GM12878 (cell line): ENCODE measurements around the gene TOMM34. TPM values are rescaled to one million over a fixed set of nuclear protein-coding genes. Genes with fewer than 3 reads are reported as not detected.

Source experiments
- ATAC-seq: fragments of 200-7000 bp; cut with Tn5 transposase; 3 replicates; pipeline ENCODE4 v1.9.1; 2020; ENCODE audit warnings: mild to moderate bottlenecking, moderate library complexity
- Bru-seq: library from RNA; stranded (reverse); fragments of 400-500 nt; gene quantifications from one replicate; lab custom pipeline; 2021; lab: Mats Ljungman, UMichigan
- BruChase-seq, 2 experiments: library from RNA; stranded (reverse); fragments of 400-500 nt; gene quantifications; one replicate each; lab custom pipeline; 2021; lab: Mats Ljungman, UMichigan
- BruUV-seq: library from RNA; stranded (reverse); fragments of 400-500 nt; replicated peaks from 2 replicates; lab custom pipeline; 2021; lab: Mats Ljungman, UMichigan
- CTCF ChIA-PET: fragments of 300-600 bp; sonication (Branson Sonifier 250); formaldehyde crosslinking; extraction: SDS; loops from one replicate; lab custom pipeline; 2021; ENCODE audit warnings: inconsistent platforms; lab: Yijun Ruan, JAX
- POLR2A ChIA-PET: fragments of 350-600 bp; formaldehyde crosslinking; extraction: SDS; loops from one replicate; lab custom pipeline; 2021; ENCODE audit warnings: inconsistent platforms; lab: Charles Lee
- RAD21 ChIA-PET: fragments of 300-600 bp; sonication (Branson Sonifier 250); formaldehyde crosslinking; loops from one replicate; lab custom pipeline; 2023; ENCODE audit warnings: antibody characterized with exemption; ENCODE audit not compliant: unreplicated experiment; lab: Charles Lee
- SMC1A ChIA-PET: fragments of 300-600 bp; sonication (Branson Sonifier 250); formaldehyde crosslinking; loops from one replicate; lab custom pipeline; 2023; ENCODE audit not compliant: unreplicated experiment, uncharacterized antibody; lab: Charles Lee
- DNase-seq: peaks from one replicate; pipeline ENCODE4 v3.0.0-alpha.2; 2011; ENCODE audit warnings: low read depth, low spot score
- FAIRE-seq: peaks from 3 replicates; lab custom pipeline; 2011; peaks lifted over from hg19 to GRCh38; lab: Jason Lieb, UNC
- H2AFZ ChIP-seq: 2 replicates; pipeline ENCODE4 v1.6.0; 2011; ENCODE audit warnings: low read depth, low read length, control low read depth; ENCODE audit not compliant: control insufficient read depth
- H3K27ac ChIP-seq: 2 replicates; pipeline ENCODE4 v1.5.1; 2011; ENCODE audit warnings: control low read depth; ENCODE audit not compliant: control insufficient read depth, insufficient read depth
- H3K27me3 ChIP-seq, 2 experiments: replicated peaks in 1 of 2; 2 replicates each; pipeline versions ENCODE4 v1.6.0 to v1.6.1; 2011; ENCODE audit warnings: low read length in 1 of 2; ENCODE audit not compliant: control insufficient read depth in 2 of 2, insufficient read depth in 2 of 2
- H3K36me3 ChIP-seq, 2 experiments: 2 replicates each; pipeline ENCODE4 v1.5.1; 2011; ENCODE audit warnings: low read length in 1 of 2; ENCODE audit not compliant: control insufficient read depth in 2 of 2, insufficient read depth in 2 of 2
- H3K4me1 ChIP-seq: 2 replicates; pipeline ENCODE4 v1.6.1; 2011; ENCODE audit warnings: mild to moderate bottlenecking, low read length, moderate library complexity, mixed read lengths; ENCODE audit not compliant: control insufficient read depth, insufficient read depth
- H3K4me2 ChIP-seq: 2 replicates; pipeline ENCODE4 v1.6.0; 2011; ENCODE audit warnings: control low read depth; ENCODE audit not compliant: control insufficient read depth, insufficient read depth
- H3K4me3 ChIP-seq: fragments of 200-600 bp; sonication (generic); 2 replicates; pipeline ENCODE4 v1.5.1; 2016
- H3K79me2 ChIP-seq: 2 replicates; pipeline ENCODE4 v1.6.0; 2011; ENCODE audit warnings: low read length; ENCODE audit not compliant: control insufficient read depth, insufficient read depth
- H3K9ac ChIP-seq: 2 replicates; pipeline ENCODE4 v1.8.0; 2011; ENCODE audit warnings: low read length, control low read depth, mixed read lengths; ENCODE audit not compliant: control insufficient read depth, insufficient read depth
- H3K9me3 ChIP-seq: replicated peaks from 3 replicates; pipeline ENCODE4 v1.5.1; 2011; ENCODE audit warnings: mild to moderate bottlenecking, low read length; ENCODE audit not compliant: control insufficient read depth, insufficient read depth
- H4K20me1 ChIP-seq: 2 replicates; pipeline ENCODE4 v1.6.0; 2011; ENCODE audit not compliant: control insufficient read depth, insufficient read depth
- ATF3 ChIP-seq: IDR thresholded peaks from 2 replicates; pipeline ENCODE4 v1.6.1; 2011; ENCODE audit warnings: low read depth, mild to moderate bottlenecking, low read length, moderate library complexity, borderline replicate concordance; ENCODE audit errors: extremely low read depth
- DPF2 ChIP-seq: fragments of 450-650 bp; IDR thresholded peaks from 2 replicates; pipeline ENCODE4 v1.6.1; 2017; ENCODE audit warnings: mild to moderate bottlenecking
- EED ChIP-seq: sonication (generic); IDR thresholded peaks from 2 replicates; pipeline ENCODE4 v1.6.1; 2016; ENCODE audit warnings: antibody characterized with exemption, low read depth
- EGR1 ChIP-seq, 2 experiments: IDR thresholded peaks; 1 replicate in 1 of 2; 2 replicates in 1 of 2; pipeline ENCODE4 v1.6.1; 2011 to 2012; ENCODE audit warnings: low read depth in 2 of 2, low read length in 2 of 2, borderline replicate concordance in 1 of 2, mild to moderate bottlenecking in 1 of 2, moderate library complexity in 1 of 2
- EZH2 ChIP-seq: IDR thresholded peaks from 2 replicates; pipeline ENCODE4 v1.6.1; 2012; ENCODE audit warnings: low read depth, mild to moderate bottlenecking, control low read depth, inconsistent platforms, low read length, borderline replicate concordance; ENCODE audit not compliant: control insufficient read depth
- JUND ChIP-seq: IDR thresholded peaks from 2 replicates; pipeline ENCODE4 v1.6.1; 2012; ENCODE audit warnings: low read depth, mild to moderate bottlenecking, low read length, improper control_type of control experiment, moderate library complexity
- MEF2B ChIP-seq: fragments of 450-650 bp; IDR thresholded peaks from 2 replicates; pipeline ENCODE4 v1.6.1; 2018; ENCODE audit warnings: mild to moderate bottlenecking, moderate library complexity; ENCODE audit not compliant: partially characterized antibody, poor library complexity, severe bottlenecking
- PAX8 ChIP-seq: fragments of 450-650 bp; IDR thresholded peaks from 2 replicates; pipeline ENCODE4 v1.6.1; 2017; ENCODE audit warnings: mild to moderate bottlenecking, moderate library complexity
- PKNOX1 ChIP-seq: fragments of 450-650 bp; IDR thresholded peaks from 2 replicates; pipeline ENCODE4 v1.6.1; 2016; ENCODE audit warnings: mild to moderate bottlenecking
- SMAD5 ChIP-seq: IDR thresholded peaks from 2 replicates; pipeline ENCODE4 v1.6.1; 2016; ENCODE audit warnings: antibody characterized with exemption, low read depth
- STAT1 ChIP-seq: fragments of 450-650 bp; conservative IDR thresholded peaks from 2 replicates; pipeline ENCODE4 v1.6.1; 2014; ENCODE audit warnings: antibody characterized with exemption, mild to moderate bottlenecking
- TBL1XR1 ChIP-seq: IDR thresholded peaks from 2 replicates; pipeline ENCODE4 v1.6.1; 2012; ENCODE audit warnings: low read depth, low read length, improper control_type of control experiment
- USF1 ChIP-seq: IDR thresholded peaks from 2 replicates; pipeline ENCODE4 v1.6.1; 2011; ENCODE audit warnings: borderline replicate concordance, low read depth, mild to moderate bottlenecking, moderate library complexity, mixed read lengths, low read length; ENCODE audit not compliant: insufficient read depth; ENCODE audit errors: extremely low read length
- WRNIP1 ChIP-seq: IDR thresholded peaks from 2 replicates; pipeline ENCODE4 v1.6.1; 2011; ENCODE audit warnings: low read depth, low read length, improper control_type of control experiment, borderline replicate concordance
- ZNF622 ChIP-seq: fragments of 450-650 bp; IDR thresholded peaks from 2 replicates; pipeline ENCODE4 v1.6.1; 2017; ENCODE audit warnings: mild to moderate bottlenecking, inconsistent platforms
- WGBS: methylation state at CpG from one replicate; pipeline ENCODE4 v1.1.6; 2016; ENCODE audit warnings: low lambda C conversion rate; ENCODE audit not compliant: insufficient replicate concordance, insufficient coverage; ENCODE audit errors: missing lambda C conversion rate; 5-methylcytosine and 5-hydroxymethylcytosine counted together
- in situ Hi-C: fragments of 300-500 bp; cut with MboI; formaldehyde crosslinking; loops from 9 replicates; pipeline ENCODE4 v1.14.3; 2018; ENCODE audit warnings: mixed read lengths
- intact Hi-C: fragments of 100-400 bp; cut with micrococcal nuclease; formaldehyde crosslinking; loops from one replicate; pipeline ENCODE4 v1.14.2; 2022; ENCODE audit not compliant: unreplicated experiment
- long read RNA-seq, 2 experiments: library from polyadenylated mRNA; unstranded; transcript quantifications; one replicate each; pipeline ENCODE4 v2.0.0, GENCODE V29; 2019 to 2020
- polyA minus RNA-seq, 3 experiments: library from RNA; depleted of rRNA, polyadenylated mRNA; stranded (reverse); fragments of >200 nt; gene quantifications; 2 replicates each; pipeline ENCODE4 v1.2.3, GENCODE V29; 2011
- polyA plus RNA-seq, 11 experiments: library from polyadenylated mRNA; depleted of rRNA in 4 of 11; unstranded in 6 of 11; stranded (reverse) in 5 of 11; fragments of >200 nt; fragmentation: Nextera tagmentation in 4 of 11; fragmentation: Illumina TruSeq in 1 of 11; extraction: Ambion mirVana in 4 of 11; extraction: Trizol in 1 of 11; gene quantifications; 1 replicate in 1 of 11; 2 replicates in 10 of 11; pipeline versions ENCODE4 v1.2.1 to v1.2.3, GENCODE V29; 2011 to 2016; ENCODE audit warnings: inconsistent platforms in 2 of 11, missing spikeins in 2 of 11, low read depth in 1 of 11
- total RNA-seq, 4 experiments: library from RNA; depleted of rRNA in 3 of 4; stranded (reverse); fragments of >200 nt in 3 of 4; fragmentation: Illumina TruSeq in 1 of 4; extraction: Trizol in 1 of 4; gene quantifications; 2 replicates each; pipeline versions ENCODE4 v1.2.1 to v1.2.3, GENCODE V29; 2013 to 2021

The TOMM34 gene
- total RNA-seq (2013; cell fraction: nucleolus; rRNA removed) = 9.2 and 10.5 TPM in 2 replicates
- 47.3 and 49.1 TPM in 2 replicates for total RNA-seq (2014; rRNA removed)
- 27.2 and 28.3 TPM in 2 replicates for total RNA-seq (2014; rRNA removed; fragmentation: Illumina TruSeq; extraction: Trizol)
- 37.1 and 37.9 TPM in 2 replicates for total RNA-seq (2021)
- polyA plus RNA-seq (2011; ENCODE audit: low read depth) = 22.6 TPM
- polyA plus RNA-seq (2011; rRNA removed) = 30.0 and 44.0 TPM in 2 replicates
- polyA plus RNA-seq (2011; cell fraction: cytosol; rRNA removed) = 57.5 and 58.8 TPM in 2 replicates
- polyA plus RNA-seq (2011; cell fraction: nucleus; rRNA removed) = 29.4 and 38.0 TPM in 2 replicates
- polyA plus RNA-seq (2012) = 22.4 and 28.4 TPM in 2 replicates
- 42.1 and 53.7 TPM in 2 replicates for polyA plus RNA-seq (2014; fragmentation: Illumina TruSeq; extraction: Trizol)
- 10 to 100 TPM; 14.0 to 24.5 TPM for polyA plus RNA-seq (2014; fragmentation: Nextera tagmentation; extraction: Ambion mirVana)
- 43.7 and 43.8 TPM in 2 replicates for polyA plus RNA-seq (2014; rRNA removed)
- 10 to 100 TPM; 68.2 to 73.8 TPM for polyA plus RNA-seq (2016; fragmentation: Nextera tagmentation; extraction: Ambion mirVana)
- 29.0 and 32.2 TPM in 2 replicates for polyA minus RNA-seq (2011; rRNA and poly(A)+ RNA removed)
- 9.2 and 9.6 TPM in 2 replicates for polyA minus RNA-seq (2011; cell fraction: cytosol; rRNA and poly(A)+ RNA removed)
- 5.3 and 6.7 TPM in 2 replicates for polyA minus RNA-seq (2011; cell fraction: nucleus; rRNA and poly(A)+ RNA removed)
- percentile 89 among the genes with signal in this experiment for Bru-seq, nascent RNA
- BruChase-seq, experiment 1, labeled RNA remaining after a 6-hour chase = percentile 78 among the genes with signal in this experiment
- BruChase-seq, experiment 2, labeled RNA remaining after a 2-hour chase = percentile 76 among the genes with signal in this experiment
- long read RNA-seq, experiment 1, transcript TOMM34-201 (7 exons, 2,062 nt) = major isoform, 98 of 107 reads
- long read RNA-seq, experiment 1, partial matches to known transcripts = 2 of 107 reads
- long read RNA-seq, experiment 1, other reads (novel, unspliced or antisense) = 7 of 107 reads
- long read RNA-seq, experiment 2, transcript TOMM34-201 (7 exons, 2,062 nt) = major isoform, 245 of 272 reads
- long read RNA-seq, experiment 2, partial matches to known transcripts = 11 of 272 reads
- long read RNA-seq, experiment 2, other reads (novel, unspliced or antisense) = 16 of 272 reads

DNA sequence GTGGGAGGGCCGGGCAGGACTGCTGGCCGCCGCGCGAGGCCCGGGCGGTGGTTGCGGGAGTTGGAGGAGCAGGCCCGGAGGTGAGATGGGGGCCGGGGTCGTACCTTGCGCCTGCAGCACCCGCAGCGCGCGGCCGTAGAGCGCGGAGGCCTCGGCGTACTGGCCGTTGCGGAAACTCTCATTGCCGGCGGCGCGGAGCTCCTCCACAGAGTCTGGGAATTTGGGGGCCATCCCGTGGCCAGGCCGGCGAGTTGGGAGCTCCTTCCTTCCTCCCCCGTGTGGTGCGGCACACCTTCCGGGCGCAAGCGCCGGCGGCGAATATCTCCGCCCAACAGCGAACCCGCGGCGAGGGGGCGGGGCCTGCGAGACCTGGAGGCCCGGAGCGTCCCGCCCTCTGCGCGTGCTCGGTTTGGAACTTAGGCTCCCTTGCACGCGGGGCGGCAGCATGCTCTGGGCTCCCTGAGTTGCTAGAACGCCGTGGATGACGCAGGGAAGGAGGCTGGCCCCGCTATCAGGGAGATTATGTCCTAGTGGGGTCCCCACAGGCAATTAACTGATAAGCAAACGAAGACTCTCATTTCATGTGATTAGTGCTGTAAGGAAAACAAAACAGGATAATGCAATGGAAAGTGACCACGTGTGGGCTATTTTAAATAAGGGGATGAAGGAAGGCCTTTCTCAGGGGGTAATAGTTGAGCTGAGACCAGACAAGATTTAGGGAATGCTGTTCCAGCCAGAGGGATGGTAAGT is at the start of gene TOMM34:
Gene TOMM34, minus strand, starts transcription at position 295 of the 750 bp plus-strand sequence. Its CDS starts 64 bp downstream, at position 231.
- DNase-seq (no peak), FAIRE-seq (peak; percentile 66), ATAC-seq (peak; percentile 94)
- no TSS peak for BruUV-seq
- in situ Hi-C loops (no loop called here), intact Hi-C loops (no loop called here)
- Histone ChIP-seq H2AFZ (peak within 1 kb of the TSS; percentile 90), H3K27ac (peak within 1 kb of the TSS; percentile 81), H3K4me3 (peak within 1 kb of the TSS; percentile 85), H3K79me2 (peaks cover 48% of the 10 kb centered on the region), H3K9me3 (no peaks in the 10 kb centered on the region), H3K4me2 (peak within 1 kb of the TSS; percentile 94), H3K27me3 (no peaks in the 10 kb centered on the region), H3K9ac (peak within 1 kb of the TSS; percentile 72), H3K36me3 (peaks cover 0 to 22% of the 10 kb centered on the region in 2 experiments; a peak in 3 of 4 replicates), H3K4me1 (peaks cover 34% of the 10 kb centered on the region), H4K20me1 (0 out of 2 replicates have a peak, but pooled peaks cover 3% of the 10 kb centered on the region)
- under 1% methylated on average over 50 of the region's 60 CpGs for WGBS
- SMC1A ChIA-PET = interaction anchor here (0.7 to 3.4 kb wide), 17 partner anchors 9 to 132 kb away, joined by 3 to 27 read pairs (median 4); partner anchors contain the start of gene PABPC1L
- POLR2A ChIA-PET = interaction anchor here (0.6 to 2.4 kb wide), 7 partner anchors 11 to 84 kb away, joined by 3 to 10 read pairs (median 6); partner anchors contain the start of gene YWHAB
- RAD21 ChIA-PET = interaction anchor here (0.5 to 2.0 kb wide), 12 partner anchors 9 to 163 kb away, joined by 3 to 9 read pairs (median 4); partner anchors contain the start of gene YWHAB
- CTCF ChIA-PET = interaction anchor here (1.5 to 4.2 kb wide), 4 partner anchors 11 to 84 kb away, joined by 3 to 21 read pairs (median 8); no protein-coding TSS in a partner anchor
- TF ChIP-seq WRNIP1 (no peak), DPF2 (peak; percentile 60; the same call in 1 of the 2 replicates), PKNOX1 (no peak), STAT1 (no peak), MEF2B (no peak), SMAD5 (no peak; the same call in 1 of the 2 replicates), TBL1XR1 (no peak), EED (peak; percentile 55; the same call in 1 of the 2 replicates), ATF3 (no peak), JUND (peak; percentile 20; the same call in 1 of the 2 replicates), ZNF622 (no peak), USF1 (no peak), PAX8 (no peak), EZH2 (no peak), EGR1 (IDR thresholded peaks at IDR 0.05; ENCODE audit: borderline replicate concordance in 1 of 2, low read depth in 2 of 2, low read length in 2 of 2) (peak in 1 of 2 experiments; percentile 73; a peak in 2 of 3 replicates)
